ENCODE results near the gene LRPAP1. TPM values are rescaled to one million over a fixed set of nuclear protein-coding genes. Genes with fewer than 3 reads are reported as not detected.

Gene LRPAP1
- total and polyA plus RNA-seq, 10 of the 15 experiments (the other 5 are each of a cell fraction or from before 2014, with no cell fraction given): 1.0 to 100 (median 51.1) TPM

GRCh38 chr4:3485011-3485791, 47.0 kb downstream of the LRPAP1 start:
- Histone ChIP-seq H3K36me3 (ENCODE audit: control insufficient read depth in 2 of 2, insufficient read depth in 2 of 2, low read length in 1 of 2) (no peaks in the 10 kb centered on the region), H4K20me1 (ENCODE audit: control insufficient read depth, insufficient read depth) (no peaks in the 10 kb centered on the region), H3K4me3 (no peak overlapping the region), H3K9me3 (replicated peaks; ENCODE audit: control insufficient read depth, insufficient read depth, low read length) (no peaks in the 10 kb centered on the region), H3K27ac (ENCODE audit: control insufficient read depth, insufficient read depth) (no peak overlapping the region), H3K4me2 (ENCODE audit: control insufficient read depth, insufficient read depth) (0 out of 2 replicates have a peak overlapping the region, but pooled peaks have one; percentile 33), H3K4me1 (ENCODE audit: control insufficient read depth, insufficient read depth, low read length) (no peaks in the 10 kb centered on the region; the same call in 1 of the 2 replicates), H3K9ac (ENCODE audit: control insufficient read depth, insufficient read depth, low read length) (no peak overlapping the region), H3K27me3 (replicated peaks in 1 of 2; ENCODE audit: control insufficient read depth in 2 of 2, insufficient read depth in 2 of 2, low read length in 1 of 2) (peaks cover 2 to 6% of the 10 kb centered on the region in 2 experiments; a peak in 3 of 4 replicates), H2AFZ (ENCODE audit: control insufficient read depth, low read depth, low read length) (no peak overlapping the region), H3K79me2 (ENCODE audit: control insufficient read depth, insufficient read depth, low read length) (no peaks in the 10 kb centered on the region)
- CTCF ChIA-PET: no interaction called here
- SMC1A ChIA-PET (ENCODE audit: uncharacterized antibody, unreplicated experiment): no interaction called here
- 2% methylated on average over 33 of the region's 36 CpGs for WGBS (ENCODE audit: insufficient coverage, insufficient replicate concordance, low lambda C conversion rate, missing lambda C conversion rate)
- peak; percentile 34 for ATAC-seq
- DNase-seq (ENCODE audit: low read depth, low spot score): no peak
- in situ Hi-C loops (cut with MboI): no loop called here
- RAD21 ChIA-PET (ENCODE audit: unreplicated experiment): no interaction called here
- no peak for TF ChIP-seq IRF4 (IDR thresholded peaks at IDR 0.05; ENCODE audit: low read depth, low read length)
- TF ChIP-seq, protein P1, sequence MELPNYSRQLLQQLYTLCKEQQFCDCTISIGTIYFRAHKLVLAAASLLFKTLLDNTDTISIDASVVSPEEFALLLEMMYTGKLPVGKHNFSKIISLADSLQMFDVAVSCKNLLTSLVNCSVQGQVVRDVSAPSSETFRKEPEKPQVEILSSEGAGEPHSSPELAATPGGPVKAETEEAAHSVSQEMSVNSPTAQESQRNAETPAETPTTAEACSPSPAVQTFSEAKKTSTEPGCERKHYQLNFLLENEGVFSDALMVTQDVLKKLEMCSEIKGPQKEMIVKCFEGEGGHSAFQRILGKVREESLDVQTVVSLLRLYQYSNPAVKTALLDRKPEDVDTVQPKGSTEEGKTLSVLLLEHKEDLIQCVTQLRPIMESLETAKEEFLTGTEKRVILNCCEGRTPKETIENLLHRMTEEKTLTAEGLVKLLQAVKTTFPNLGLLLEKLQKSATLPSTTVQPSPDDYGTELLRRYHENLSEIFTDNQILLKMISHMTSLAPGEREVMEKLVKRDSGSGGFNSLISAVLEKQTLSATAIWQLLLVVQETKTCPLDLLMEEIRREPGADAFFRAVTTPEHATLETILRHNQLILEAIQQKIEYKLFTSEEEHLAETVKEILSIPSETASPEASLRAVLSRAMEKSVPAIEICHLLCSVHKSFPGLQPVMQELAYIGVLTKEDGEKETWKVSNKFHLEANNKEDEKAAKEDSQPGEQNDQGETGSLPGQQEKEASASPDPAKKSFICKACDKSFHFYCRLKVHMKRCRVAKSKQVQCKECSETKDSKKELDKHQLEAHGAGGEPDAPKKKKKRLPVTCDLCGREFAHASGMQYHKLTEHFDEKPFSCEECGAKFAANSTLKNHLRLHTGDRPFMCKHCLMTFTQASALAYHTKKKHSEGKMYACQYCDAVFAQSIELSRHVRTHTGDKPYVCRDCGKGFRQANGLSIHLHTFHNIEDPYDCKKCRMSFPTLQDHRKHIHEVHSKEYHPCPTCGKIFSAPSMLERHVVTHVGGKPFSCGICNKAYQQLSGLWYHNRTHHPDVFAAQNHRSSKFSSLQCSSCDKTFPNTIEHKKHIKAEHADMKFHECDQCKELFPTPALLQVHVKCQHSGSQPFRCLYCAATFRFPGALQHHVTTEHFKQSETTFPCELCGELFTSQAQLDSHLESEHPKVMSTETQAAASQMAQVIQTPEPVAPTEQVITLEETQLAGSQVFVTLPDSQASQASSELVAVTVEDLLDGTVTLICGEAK (IDR thresholded peaks at IDR 0.05; ENCODE audit: borderline replicate concordance): peak; percentile 18; the same call in 1 of the 2 replicates
- TF ChIP-seq ETV6 (conservative IDR thresholded peaks at IDR 0.05 in 1 of 2, IDR thresholded peaks at IDR 0.05 in 1 of 2; ENCODE audit: borderline replicate concordance in 1 of 2, low read depth in 1 of 2): no peak
- TF ChIP-seq SUZ12 (IDR thresholded peaks at IDR 0.05; ENCODE audit: unreplicated experiment): peak; percentile 71
- TF ChIP-seq MEF2B (IDR thresholded peaks at IDR 0.05; ENCODE audit: partially characterized antibody, poor library complexity, severe bottlenecking): peak; percentile 89
- TF ChIP-seq NR2F1 (conservative IDR thresholded peaks at IDR 0.05): 0 out of 2 replicates have a peak, but pooled peaks have one; percentile 11
- TF ChIP-seq RUNX3 (IDR thresholded peaks at IDR 0.05; ENCODE audit: low read length): peak; percentile 22; the same call in 1 of the 2 replicates
- peak; percentile 42 for TF ChIP-seq GATAD2B (conservative IDR thresholded peaks at IDR 0.05; ENCODE audit: low read depth)
- TF ChIP-seq SUPT20H (IDR thresholded peaks at IDR 0.05; ENCODE audit: borderline replicate concordance, control insufficient read depth, low read depth, low read length): no peak
- TF ChIP-seq ZBTB33 (IDR thresholded peaks at IDR 0.05): no peak
- FAIRE-seq: no peak
- intact Hi-C loops (cut with micrococcal nuclease; ENCODE audit: unreplicated experiment): no loop called here
- BruUV-seq (replicated peaks): no TSS peak
- POLR2A ChIA-PET: no interaction called here

Data from GM12878 (cell line).